ENCODE data around the gene ATP5IF1.

ATP5IF1 gene

GRCh38 chr1:28236656-28237322 lies 865 bp downstream of the ATP5IF1 start:
- no peak for DNase-seq (ENCODE audit: low read depth)

- no peak for DNase-seq (ENCODE audit: low read depth)
Measured at GRCh38 chr1:28239004-28239403, 3.1 kb downstream of the ATP5IF1 start.

GRCh38 chr1:28240024-28240423 lies 4.1 kb downstream of the ATP5IF1 start:
- no peak for DNase-seq (ENCODE audit: low read depth)

- DNase-seq (ENCODE audit: low read depth) = no peak
Measured at GRCh38 chr1:28241638-28242241, 5.8 kb downstream of the ATP5IF1 start.

- DNase-seq (ENCODE audit: low read depth) = no peak
Measured at GRCh38 chr1:28243685-28244311, 7.9 kb downstream of the ATP5IF1 start.

DNA sequence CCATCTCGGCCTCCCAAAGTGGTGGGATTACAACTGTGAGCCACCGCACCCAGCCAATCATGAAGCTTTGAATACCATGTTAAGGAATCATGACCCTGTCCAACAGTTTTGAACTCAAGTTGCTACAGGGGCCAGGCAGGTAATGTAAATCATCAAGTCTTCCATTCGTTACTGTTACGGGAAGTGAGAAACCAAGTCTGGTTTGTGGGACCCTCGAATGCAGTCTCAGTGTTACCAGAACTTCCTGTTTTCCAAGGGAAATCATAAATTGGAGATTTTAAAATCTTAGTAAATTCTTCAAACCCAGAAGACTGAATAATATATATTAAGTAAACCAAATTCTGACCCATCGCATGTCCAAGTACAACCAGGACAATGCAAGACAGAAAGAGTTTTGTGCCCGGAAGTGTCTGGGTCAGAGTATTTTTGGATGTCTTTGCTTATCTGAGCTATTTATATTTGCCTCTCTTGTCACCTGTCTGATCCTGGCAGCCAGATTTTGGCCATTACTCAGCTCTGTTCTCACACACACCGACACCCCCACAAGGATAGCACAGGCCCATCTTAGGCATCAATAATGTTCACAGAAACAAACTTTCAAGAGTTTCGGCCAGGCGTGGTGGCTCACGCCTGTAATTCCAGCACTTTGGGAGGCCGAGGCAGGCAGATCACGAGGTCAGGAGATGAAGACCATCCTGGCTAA lies 8.8 kb downstream of the ATP5IF1 start:
- no peak for DNase-seq (ENCODE audit: low read depth)

- peak; percentile 50 for DNase-seq (ENCODE audit: low read depth)
Measured at GRCh38 chr1:28246427-28246832, 10.5 kb downstream of the ATP5IF1 start.

- DNase-seq (ENCODE audit: low read depth) = no peak
Measured at GRCh38 chr1:28247612-28248272, 11.8 kb downstream of the ATP5IF1 start.

GRCh38 chr1:28248273-28249012 lies 12.5 kb downstream of the ATP5IF1 start:
- peak; percentile 69 for DNase-seq (ENCODE audit: low read depth)

DNA sequence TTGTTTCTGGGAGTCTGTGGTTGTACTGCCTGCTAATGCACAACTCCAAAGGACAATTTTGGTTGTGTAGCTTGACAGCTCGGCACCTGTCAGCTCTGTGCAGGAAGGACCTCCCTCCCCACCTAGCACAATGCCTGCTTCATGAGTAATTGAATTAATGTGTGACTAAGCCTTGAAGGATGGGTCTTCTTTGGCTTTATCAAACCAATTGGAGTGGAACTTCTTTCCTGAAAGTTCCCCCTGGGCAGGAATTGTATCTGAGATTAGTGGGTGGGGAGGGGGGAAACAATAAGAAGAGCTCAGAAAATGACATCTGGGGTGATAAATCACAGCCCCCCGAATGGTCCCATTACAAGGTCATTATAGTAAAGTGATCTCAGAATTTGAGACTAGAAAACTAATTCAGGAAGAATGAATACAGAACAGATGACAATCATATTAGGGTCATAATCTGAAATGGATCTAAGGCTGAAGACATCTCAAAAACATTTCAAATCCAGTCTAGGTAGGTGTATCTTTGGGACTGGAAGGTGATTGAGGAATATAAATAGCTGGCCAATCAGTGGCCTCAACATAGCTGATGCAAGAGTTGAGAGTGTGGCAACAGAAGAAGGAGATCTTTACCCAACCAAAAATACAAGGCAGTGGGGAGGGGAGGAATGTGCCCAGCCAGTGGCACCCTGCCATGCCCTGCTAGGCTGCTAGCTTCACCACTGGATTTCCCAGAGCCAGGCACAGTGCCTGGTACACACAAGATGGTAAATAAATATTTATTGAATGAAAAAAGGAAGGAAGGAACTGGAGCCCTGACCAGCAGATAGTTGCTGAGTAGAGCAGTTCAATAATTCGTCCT lies 13.3 kb downstream of the ATP5IF1 start:
- DNase-seq (ENCODE audit: low read depth) = peak; percentile 73

DNA sequence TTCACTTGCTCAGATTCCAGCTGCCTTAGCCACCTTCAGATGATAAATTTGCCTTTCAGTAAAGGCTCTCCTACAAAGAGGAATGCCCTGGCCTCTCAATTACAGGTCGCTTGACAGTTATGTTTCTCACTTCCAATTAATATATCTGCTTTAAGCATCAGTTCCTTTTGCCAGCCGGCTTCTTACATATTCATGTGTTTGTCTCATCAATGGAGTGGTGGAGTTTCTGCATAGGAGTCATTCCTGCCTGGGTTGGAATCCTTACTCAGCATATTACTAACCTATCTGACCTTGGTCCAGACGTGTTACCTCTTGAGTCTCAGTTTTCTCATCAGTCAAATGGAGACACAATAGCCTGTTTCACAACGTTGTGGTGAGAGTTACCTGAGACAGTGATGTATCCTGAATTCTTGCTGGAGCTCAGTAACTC lies 14.0 kb downstream of the ATP5IF1 start:
- DNase-seq (ENCODE audit: low read depth) = peak; percentile 30

DNA sequence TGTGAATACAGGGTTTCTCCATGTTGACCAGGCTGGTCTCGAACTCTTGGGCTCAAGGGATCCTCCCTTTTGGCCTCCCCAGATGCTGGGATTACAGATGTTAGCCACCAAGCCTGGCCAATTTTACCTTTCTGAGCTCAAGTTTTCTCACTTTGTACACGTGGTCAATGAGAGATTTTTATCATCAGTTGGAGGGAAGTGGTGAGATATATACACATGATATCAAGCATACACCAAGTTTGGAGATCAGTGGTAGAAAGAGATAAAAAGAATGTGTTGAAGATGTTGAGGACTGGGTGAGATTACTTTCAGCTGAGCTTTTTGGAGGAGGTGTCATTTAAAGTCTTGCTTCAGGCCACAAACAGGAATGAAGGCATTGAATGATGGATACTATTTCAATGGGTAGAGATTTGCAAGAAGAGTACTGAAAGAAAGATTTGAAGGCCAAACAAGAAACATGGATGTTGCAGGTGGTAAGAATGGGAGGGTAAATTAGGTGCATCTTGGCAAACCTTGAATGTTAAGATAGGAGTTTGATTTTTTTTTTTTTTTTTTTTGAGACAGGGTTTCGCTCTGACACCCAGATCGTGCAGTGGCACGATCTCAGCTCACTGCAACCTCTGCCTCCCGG lies 20.4 kb downstream of the ATP5IF1 start:
- DNase-seq (ENCODE audit: low read depth) = no peak

- no peak for DNase-seq (ENCODE audit: low read depth)
Measured at GRCh38 chr1:28257736-28258135, 21.8 kb downstream of the ATP5IF1 start.

DNA sequence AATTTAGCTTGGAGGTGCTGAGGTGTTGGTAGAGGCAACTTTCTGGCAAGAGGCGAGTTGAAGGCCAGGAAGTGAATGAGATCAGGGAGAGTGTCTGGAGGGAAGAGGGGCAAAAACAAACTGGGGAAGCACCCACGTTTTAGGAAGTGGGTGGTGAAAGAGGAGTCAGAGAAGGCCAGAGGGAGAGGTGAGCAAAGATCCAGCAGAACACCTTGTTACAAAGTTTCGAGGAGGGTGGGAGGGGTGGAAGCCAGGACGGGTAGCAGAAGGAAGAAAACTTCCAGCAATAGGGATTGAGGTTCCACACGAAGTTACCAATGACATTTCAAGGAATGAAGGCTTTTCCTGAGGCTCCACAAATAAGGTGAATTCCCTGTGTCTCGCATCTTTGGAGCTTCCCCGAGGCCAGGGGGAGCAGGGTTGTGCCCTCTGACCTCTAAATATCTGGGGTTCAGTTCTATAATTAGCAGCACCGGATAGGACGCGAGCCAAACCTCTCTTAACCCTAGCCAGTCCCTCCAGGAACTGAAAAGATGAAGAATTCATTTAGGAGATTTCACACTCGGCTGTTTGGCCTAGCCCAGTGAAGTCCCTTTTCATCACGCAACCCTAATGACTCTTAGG lies 22.8 kb downstream of the ATP5IF1 start:
- no peak for DNase-seq (ENCODE audit: low read depth)

DNA sequence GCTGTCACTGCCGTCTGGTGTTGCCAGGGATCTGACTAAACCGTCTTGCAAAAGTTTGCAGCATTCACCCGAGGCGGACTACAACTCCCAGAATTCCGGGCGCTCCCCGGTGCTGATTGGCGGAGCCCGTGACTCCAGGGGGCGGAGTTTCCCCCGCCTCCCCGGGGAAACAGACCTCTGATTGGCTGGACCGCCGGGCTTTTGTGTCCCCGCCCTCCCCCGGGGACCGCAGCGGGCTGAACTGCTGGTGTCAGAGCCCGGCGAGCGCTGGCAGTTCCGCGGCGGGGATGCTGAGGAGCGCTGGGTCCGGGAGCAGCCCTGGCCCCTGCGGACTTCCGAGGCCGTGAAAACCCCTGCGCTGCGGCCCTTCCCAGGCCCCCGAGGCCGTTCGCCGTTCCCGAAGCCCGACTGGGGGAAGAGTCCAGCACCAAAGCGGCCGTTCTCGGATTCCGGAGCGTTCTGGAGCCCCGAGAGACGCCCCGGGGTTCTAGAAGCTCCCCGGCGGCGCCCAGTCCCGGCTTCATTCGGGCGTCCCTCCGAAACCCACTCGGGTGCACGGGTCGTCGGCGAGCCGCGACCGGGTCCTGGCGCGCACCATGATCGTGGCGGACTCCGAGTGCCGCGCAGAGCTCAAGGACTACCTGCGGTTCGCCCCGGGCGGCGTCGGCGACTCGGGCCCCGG lies 23.5 kb downstream of the ATP5IF1 start, which contains the start of gene SESN2:
TSS of gene SESN2 (plus strand) at position 267 of the 682 bp plus-strand sequence. CDS start at position 597, 330 bp downstream.
- DNase-seq (ENCODE audit: low read depth) = peak; percentile 96

- peak; percentile 92 for DNase-seq (ENCODE audit: low read depth)
Measured at GRCh38 chr1:28259934-28260802, 24.2 kb downstream of the ATP5IF1 start.

DNA sequence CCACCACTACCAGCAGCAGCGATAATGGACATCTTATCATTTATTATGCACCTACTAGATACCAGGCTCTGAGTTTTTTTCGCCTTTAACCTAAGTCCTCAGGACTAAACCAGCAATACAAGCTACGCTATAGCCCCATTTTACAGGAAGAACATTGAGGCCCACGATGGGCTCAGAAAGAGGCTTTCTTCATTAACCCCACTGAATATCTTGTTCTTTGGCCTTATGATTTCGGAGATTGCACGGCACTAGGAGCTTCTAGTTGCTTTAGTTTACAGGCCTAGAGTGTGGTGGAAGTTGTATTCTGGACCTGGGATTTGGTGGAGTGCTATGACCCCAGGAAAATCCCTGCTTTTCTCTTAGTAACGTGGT lies 24.9 kb downstream of the ATP5IF1 start:
- DNase-seq (ENCODE audit: low read depth) = no peak

- DNase-seq (ENCODE audit: low read depth) = no peak
Measured at GRCh38 chr1:28264897-28265296, 29.0 kb downstream of the ATP5IF1 start.
